ENCODE measurements around the gene PAIP2B.

GRCh38 chr2:71154798-71155197 lies 72.1 kb downstream of the PAIP2B start:
- TF ChIP-seq CTCF (IDR thresholded peaks at IDR 0.05; ENCODE audit: low read depth, low read length, poor library complexity, severe bottlenecking) (peak; percentile 64), EZH2phosphoT487 (IDR thresholded peaks at IDR 0.05; ENCODE audit: borderline replicate concordance, low read length) (no peak)

Measured in DOHH2 (cell line).